OCI-LY1 (cell line): Measurements from ENCODE around the gene PBX1.

Experiments used
- EZH2 ChIP-seq: fragments of 200-600 bp; sonication (generic), shearing (Covaris generic); IDR thresholded peaks from 2 replicates; pipeline ENCODE4 v1.8.0; 2017; ENCODE audit warnings: borderline replicate concordance, mixed run types, mild to moderate bottlenecking, antibody characterized with exemption, low read length, moderate library complexity, mixed read lengths
- TF ChIP-seq, protein P1 (sequence below): fragments of 200-600 bp; sonication (generic), shearing (Covaris generic); IDR thresholded peaks from 2 replicates; pipeline ENCODE4 v1.5.1; 2017; ENCODE audit warnings: mild to moderate bottlenecking, antibody characterized with exemption, low read length, moderate library complexity, mixed read lengths

DNA sequence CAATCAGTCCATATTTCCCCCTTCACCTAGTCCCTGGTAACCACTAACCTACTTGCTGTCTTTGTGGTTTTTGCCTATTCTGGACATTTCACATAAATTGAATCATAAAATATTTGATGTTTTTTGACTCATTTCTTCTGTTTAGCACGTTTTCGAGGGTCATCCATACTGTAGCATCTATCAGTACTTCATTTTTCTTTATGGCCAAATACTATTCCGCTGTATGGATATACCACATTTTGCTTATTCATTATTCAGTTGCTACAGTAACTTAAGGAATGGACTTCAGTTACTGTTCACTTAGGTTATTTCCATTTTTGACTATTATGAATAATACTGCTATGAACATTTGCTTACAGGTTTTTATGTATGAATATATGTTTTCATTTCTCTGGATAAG, 12.3 kb downstream of the PBX1 start:
- TF ChIP-seq, protein P1, sequence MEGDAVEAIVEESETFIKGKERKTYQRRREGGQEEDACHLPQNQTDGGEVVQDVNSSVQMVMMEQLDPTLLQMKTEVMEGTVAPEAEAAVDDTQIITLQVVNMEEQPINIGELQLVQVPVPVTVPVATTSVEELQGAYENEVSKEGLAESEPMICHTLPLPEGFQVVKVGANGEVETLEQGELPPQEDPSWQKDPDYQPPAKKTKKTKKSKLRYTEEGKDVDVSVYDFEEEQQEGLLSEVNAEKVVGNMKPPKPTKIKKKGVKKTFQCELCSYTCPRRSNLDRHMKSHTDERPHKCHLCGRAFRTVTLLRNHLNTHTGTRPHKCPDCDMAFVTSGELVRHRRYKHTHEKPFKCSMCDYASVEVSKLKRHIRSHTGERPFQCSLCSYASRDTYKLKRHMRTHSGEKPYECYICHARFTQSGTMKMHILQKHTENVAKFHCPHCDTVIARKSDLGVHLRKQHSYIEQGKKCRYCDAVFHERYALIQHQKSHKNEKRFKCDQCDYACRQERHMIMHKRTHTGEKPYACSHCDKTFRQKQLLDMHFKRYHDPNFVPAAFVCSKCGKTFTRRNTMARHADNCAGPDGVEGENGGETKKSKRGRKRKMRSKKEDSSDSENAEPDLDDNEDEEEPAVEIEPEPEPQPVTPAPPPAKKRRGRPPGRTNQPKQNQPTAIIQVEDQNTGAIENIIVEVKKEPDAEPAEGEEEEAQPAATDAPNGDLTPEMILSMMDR, result no peak
- no peak for TF ChIP-seq EZH2
